GM18507 (cell line): ENCODE results near the gene RAB31.

Experiments used
- DNase-seq: peaks from one replicate; pipeline ENCODE4 v3.0.0; 2011; ENCODE audit warnings: low read depth; ENCODE audit not compliant: insufficient read length; ENCODE audit errors: extremely low spot score
- FAIRE-seq: peaks from 2 replicates; lab custom pipeline; 2011; peaks lifted over from hg19 to GRCh38; lab: Jason Lieb, UNC

Gene RAB31

GRCh38 chr18:9734189-9734588 lies 26.1 kb downstream of the RAB31 start:
- no peak for DNase-seq
- no peak for FAIRE-seq

GRCh38 chr18:9735238-9735637 lies 27.1 kb downstream of the RAB31 start:
- no peak for FAIRE-seq
- no peak for DNase-seq

DNA sequence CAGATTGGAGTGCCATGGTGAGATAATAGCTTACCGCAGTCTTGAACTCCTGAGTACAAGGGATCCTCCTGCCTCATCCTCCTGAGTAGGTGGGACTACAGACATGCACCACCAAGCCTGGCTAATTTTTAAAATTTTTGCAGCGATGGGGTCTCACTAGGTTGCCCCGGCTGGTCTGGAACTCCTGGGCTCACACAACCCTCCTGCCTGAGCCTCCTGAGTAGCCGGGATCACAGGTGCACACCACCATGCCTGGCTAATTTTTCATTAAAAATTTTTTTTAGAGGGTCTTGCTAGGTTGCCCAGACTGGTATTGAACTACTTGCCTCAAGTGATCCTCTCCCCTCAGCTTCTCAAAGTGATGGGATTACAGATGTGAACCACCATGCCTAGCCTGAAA lies 27.8 kb downstream of the RAB31 start:
- FAIRE-seq, result no peak

DNA sequence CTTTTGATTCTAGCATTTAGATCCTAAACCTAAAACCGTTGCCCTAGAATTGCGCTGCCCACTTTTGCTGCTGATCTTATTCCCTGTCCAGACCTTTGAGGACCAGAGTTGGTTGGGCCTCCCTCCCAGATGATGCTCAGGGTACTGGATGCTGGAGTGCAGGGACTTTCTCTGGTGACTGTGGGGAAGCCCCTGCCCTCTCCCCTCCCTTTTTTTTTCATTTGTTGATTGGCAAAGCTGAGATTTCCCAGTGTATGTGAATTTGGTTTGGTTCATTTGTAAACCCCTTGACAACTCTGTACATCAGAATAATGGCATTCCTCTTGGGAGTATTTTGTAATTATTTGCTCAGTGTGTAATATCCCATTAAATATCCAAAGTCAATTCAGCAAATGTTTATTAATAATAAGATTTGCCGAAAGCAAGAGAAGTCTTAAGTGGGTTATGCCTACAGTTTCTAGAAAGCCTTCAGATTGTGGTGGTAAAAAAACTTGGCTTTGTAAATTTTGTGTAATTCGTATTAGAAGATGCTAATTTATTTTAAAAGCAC lies 28.3 kb downstream of the RAB31 start:
- FAIRE-seq (no peak), DNase-seq (no peak)

More for the DNA sequence above, 27.8 kb downstream of the RAB31 start:
- no peak for DNase-seq

GRCh38 chr18:9737006-9737405 lies 28.9 kb downstream of the RAB31 start:
- DNase-seq, result no peak

GRCh38 chr18:9737472-9738121 lies 29.5 kb downstream of the RAB31 start:
- DNase-seq, result no peak
- no peak for FAIRE-seq

More at GRCh38 chr18:9737006-9737405, 28.9 kb downstream of the RAB31 start:
- FAIRE-seq, result no peak

DNA sequence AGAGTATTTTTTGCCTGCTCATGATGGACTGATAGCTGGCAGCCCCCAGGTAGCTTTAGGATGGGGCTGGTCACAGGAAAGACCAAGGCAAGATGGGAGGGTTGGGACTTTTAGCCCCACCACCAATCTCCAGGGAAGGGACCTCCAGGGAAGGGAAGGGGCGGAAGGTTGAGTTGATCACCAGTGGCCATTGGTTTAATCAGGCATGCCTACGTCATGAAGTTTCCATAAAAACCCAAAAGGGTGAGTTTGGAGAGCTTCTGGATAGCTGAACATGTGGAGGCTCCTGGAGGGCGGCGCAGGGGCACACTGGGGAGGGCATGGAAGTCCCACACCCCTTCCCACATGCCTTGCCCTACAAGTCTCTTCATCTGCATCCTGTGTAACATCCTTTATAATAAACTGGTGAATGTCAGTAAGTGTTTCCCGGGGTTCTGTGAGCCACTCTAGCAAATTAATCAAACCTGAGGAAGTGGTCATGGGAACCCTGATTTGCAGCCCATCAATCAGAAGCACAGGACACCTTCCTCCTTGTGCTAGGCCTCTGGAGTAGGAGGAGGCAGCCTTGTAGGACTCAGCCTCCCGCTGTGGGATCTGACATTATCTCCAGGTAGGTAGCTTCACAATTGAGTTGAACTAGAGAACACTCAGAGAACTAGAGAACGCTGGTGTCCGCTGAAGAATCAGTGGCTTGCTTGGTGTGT lies 30.3 kb downstream of the RAB31 start:
- FAIRE-seq, result no peak
- DNase-seq, result no peak

DNA sequence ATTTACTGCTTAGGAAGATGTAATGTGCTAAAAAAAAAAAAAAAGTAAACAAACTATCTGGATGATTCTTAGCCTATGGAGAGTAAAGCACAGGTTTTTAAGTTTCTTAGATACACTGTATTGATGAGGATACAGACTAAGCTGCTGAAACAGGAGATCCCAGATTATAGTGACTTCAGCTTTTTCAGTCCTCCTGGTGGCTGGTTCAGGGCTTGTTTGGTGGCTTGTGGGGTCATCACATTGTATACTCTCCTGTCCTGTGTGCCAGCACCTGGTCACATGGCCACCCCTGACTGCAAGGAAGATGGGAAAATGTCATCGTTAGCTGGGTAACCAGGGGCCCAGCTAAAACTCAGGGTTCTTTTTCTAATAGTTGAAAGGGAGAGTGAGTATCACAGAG lies 31.4 kb downstream of the RAB31 start:
- DNase-seq (no peak), FAIRE-seq (no peak)

DNA sequence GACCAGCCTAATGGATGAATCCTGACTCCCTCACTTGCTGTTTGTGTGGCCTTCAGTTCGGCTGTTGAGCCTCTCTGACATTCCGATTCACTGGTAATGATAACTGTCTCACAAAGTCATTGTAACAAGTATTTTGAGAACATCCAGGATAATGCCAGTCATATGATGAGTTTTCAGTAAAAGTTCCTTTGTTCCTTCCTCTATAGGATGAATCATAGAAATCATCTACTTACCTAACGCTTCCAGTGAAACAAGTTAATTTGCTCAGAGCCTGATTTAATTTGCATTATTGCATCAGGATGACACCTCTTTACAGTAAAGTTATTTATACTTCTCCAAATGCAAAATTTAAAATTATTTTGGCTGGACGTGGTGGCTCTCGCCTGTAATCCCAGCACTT lies 32.0 kb downstream of the RAB31 start:
- FAIRE-seq (no peak), DNase-seq (no peak)

DNA sequence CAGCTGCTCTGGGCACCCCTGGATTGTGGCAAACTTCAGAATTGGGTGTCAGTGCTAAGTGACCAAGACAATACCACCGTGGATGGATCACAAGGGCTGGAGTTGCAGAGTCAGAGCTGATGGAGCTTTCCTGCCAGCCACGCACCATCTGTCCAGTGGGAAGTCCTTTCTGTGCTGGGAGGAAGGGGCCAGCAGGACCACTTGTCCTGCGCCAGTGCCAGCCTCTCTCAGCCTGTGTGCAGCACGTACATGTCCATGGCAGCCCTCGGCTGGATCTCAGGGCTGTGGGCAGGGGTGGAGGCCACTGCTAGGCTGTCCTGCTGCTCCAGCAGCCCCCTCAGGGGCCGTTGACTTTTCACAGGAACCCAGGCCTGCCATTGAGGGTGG lies 33.3 kb downstream of the RAB31 start:
- no peak for FAIRE-seq
- DNase-seq, result no peak

GRCh38 chr18:9741793-9742523 lies 33.9 kb downstream of the RAB31 start:
- no peak for DNase-seq
- FAIRE-seq, result no peak

- FAIRE-seq (no peak), DNase-seq (no peak)
Measured at GRCh38 chr18:9742524-9743131, 34.5 kb downstream of the RAB31 start.

GRCh38 chr18:9743200-9744016 lies 35.3 kb downstream of the RAB31 start:
- FAIRE-seq (no peak), DNase-seq (no peak)

- FAIRE-seq (no peak), DNase-seq (no peak)
Measured at GRCh38 chr18:9746958-9747357, 38.9 kb downstream of the RAB31 start.

DNA sequence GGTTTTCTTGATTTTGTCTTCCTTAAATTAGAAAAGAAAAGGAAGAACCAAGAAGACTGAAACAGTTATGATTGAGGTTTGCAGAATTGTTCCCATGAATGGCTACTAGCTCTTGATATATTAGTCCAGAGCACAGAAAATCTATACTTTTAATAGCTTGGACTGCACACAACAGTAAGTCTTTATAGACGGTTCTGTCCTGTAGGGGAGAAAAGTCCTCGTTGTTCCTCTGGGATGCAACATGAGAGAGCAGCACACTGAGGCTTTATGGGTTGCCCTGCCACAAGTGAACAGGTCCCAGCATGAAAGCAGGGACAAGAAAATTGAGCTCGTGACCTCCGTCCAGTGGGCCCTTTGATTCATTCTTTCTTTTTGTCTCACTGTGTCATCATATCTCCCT lies 41.5 kb downstream of the RAB31 start:
- FAIRE-seq, result no peak
- DNase-seq, result no peak

- FAIRE-seq (no peak), DNase-seq (no peak)
Measured at GRCh38 chr18:9750112-9750511, 42.0 kb downstream of the RAB31 start.

DNA sequence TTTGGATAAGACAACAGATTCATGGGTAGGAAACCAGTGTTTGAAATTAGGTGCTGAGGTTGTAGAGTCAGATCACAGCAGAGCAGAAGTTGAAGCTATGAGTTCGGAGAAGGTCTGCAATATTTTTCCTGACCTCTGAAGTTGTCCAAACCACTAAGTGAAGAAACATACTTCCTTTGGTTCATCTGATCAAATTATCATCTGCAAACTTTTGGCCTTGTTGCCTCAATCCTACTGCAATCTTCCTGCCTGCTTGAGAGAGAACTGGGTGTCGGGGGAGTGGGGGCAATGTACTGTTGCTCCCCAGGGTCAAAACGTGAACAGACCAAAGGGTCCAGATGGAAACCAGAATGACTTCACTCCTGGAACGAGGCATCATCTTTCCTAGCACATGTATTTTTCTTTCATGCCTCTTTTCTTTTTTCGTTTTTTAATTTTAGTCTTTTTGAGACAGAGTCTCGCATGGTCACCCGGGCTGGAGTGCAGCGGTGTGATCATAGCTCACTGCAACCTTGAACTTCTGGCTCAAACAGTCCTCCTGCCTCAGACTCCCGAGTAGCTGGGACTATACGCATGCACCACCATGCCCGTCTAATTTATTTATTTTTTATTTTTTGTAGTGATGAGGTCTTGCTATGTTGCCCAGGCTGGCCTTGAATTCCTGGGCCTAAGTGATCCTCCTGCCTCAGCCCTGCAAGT lies 42.7 kb downstream of the RAB31 start:
- no peak for DNase-seq
- FAIRE-seq, result no peak

DNA sequence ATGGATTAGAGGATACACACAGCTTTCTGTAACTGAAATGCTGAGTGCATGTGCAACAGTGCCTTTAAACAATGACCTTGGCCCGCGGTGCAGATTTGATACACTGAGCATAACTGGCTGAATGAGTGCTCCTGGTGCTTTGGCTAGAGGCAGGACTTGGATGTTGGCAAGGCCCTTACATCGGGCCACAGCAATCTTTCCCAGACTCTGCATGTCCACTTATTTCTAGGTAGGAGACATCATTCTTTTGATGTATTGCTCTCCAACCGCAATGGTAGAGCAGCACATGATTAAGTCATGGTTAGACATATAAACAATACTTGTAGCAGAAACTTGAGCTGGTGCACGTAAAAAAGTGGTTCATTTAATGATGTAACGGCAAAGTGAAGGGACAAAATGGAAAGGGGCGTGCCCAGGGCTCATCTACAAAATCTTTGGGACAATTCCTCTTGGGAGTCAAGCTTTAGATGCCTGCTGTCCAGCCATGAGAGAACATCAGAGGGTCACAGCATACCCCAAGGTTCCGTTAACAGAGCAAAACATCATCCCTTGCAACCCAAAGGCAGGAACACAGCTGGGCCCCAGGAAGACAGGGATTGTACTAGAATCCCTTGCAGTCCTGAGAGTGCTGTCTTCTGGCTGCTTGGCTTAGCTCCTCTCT lies 43.4 kb downstream of the RAB31 start:
- FAIRE-seq, result no peak
- DNase-seq, result no peak
